HAP-1 (cell line): ENCODE data around the gene CLMP.
"Not testable (repeated sequence)": the region's sequence is repeated elsewhere in the genome, so short reads cannot be mapped to it uniquely, and the experiment has no call there.

Source experiments
- DNase-seq, 2 experiments: peaks; one replicate each; pipeline ENCODE4 v3.0.0-alpha.2; 2016 to 2020; ENCODE audit warnings: low spot score in 2 of 2
- H3K27me3 ChIP-seq: fragments of 250-450 bp; sonication (Bioruptor Pico); 2 replicates; pipeline ENCODE4 v1.5.1; 2020; ENCODE audit warnings: low read depth, mild to moderate bottlenecking, moderate library complexity
- H3K36me3 ChIP-seq: fragments of 250-450 bp; sonication (Bioruptor Pico); replicated peaks from 2 replicates; pipeline ENCODE4 v1.5.1; 2020; ENCODE audit warnings: mild to moderate bottlenecking
- H3K4me1 ChIP-seq: fragments of 250-450 bp; sonication (Bioruptor Pico); 2 replicates; pipeline ENCODE4 v1.5.1; 2020; ENCODE audit warnings: mild to moderate bottlenecking
- H3K4me3 ChIP-seq: fragments of 250-450 bp; sonication (Bioruptor Pico); 2 replicates; pipeline ENCODE4 v1.5.1; 2020; ENCODE audit warnings: mild to moderate bottlenecking, moderate library complexity
- H3K9me3 ChIP-seq: fragments of 250-450 bp; sonication (Bioruptor Pico); 2 replicates; pipeline ENCODE4 v1.5.1; 2020; ENCODE audit warnings: mild to moderate bottlenecking, moderate library complexity
- in situ Hi-C: fragments of 300-500 bp; cut with MboI; formaldehyde crosslinking; loops from 3 replicates; pipeline ENCODE4 v1.14.3; 2020; ENCODE audit warnings: low sequenced_read_pairs, inconsistent platforms, mixed read lengths

The CLMP gene

GRCh38 chr11:123211981-123212380 is 16.9 kb upstream of the CLMP start:
- H3K36me3 ChIP-seq, result no peaks in the 10 kb centered on the region
- in situ Hi-C loops, result no loop called here
- no peaks in the 10 kb centered on the region for H3K4me1 ChIP-seq
- H3K27me3 ChIP-seq, result peaks cover 39% of the 10 kb centered on the region
- DNase-seq, result no peak
- no peaks in the 10 kb centered on the region for H3K9me3 ChIP-seq
- H3K4me3 ChIP-seq, result no peak overlapping the region

DNA sequence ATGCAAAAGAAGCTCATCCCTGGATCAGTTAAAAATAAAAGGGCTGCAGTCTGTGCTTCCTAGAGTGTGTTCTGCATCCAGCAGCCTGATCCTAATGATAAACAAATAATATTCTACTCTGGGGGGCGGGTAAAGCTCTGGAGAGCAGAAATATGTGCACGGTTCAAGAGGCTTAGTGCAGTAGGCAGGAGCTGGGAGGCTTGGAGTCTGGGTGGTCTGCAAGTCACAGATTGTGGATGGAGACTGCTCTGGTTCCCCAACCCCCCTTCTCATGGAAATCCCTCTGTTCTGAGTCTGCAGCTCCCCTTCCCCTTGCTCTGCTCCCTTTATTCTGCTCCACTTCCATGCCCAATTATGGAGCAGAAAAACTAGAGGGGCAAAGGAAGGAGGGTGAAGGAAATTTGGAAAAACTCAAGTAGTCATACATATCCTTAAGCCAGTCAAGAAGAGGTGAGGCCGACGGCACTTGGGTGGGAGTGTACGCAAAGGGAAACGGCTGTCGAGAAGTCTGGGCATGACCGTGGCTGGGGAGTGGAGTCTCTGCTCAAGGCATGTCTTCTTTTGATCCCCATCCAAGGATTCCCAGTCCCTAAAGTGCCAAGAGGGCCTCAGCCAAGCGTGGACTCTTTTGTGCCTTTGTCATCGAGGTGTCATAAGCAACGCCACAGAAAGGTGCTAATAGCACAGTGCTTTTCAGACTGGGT is 16.3 kb upstream of the CLMP start:
- Histone ChIP-seq H3K4me3 (no peak overlapping the region), H3K27me3 (peaks cover 42% of the 10 kb centered on the region), H3K4me1 (no peaks in the 10 kb centered on the region), H3K9me3 (no peaks in the 10 kb centered on the region), H3K36me3 (no peaks in the 10 kb centered on the region)
- no peak for DNase-seq
- in situ Hi-C loops, result no loop called here

GRCh38 chr11:123209591-123209990 is 14.5 kb upstream of the CLMP start:
- in situ Hi-C loops, result no loop called here

GRCh38 chr11:123206791-123207434 is 11.9 kb upstream of the CLMP start:
- H3K4me1 ChIP-seq, result no peaks in the 10 kb centered on the region
- no peaks in the 10 kb centered on the region for H3K9me3 ChIP-seq
- no peak for DNase-seq
- H3K4me3 ChIP-seq, result no peak overlapping the region
- in situ Hi-C loops, result no loop called here
- H3K27me3 ChIP-seq, result peaks cover 23% of the 10 kb centered on the region
- no peaks in the 10 kb centered on the region for H3K36me3 ChIP-seq

More at GRCh38 chr11:123209591-123209990, 14.5 kb upstream of the CLMP start:
- H3K27me3 ChIP-seq, result peaks cover 40% of the 10 kb centered on the region
- no peak overlapping the region for H3K4me3 ChIP-seq
- no peaks in the 10 kb centered on the region for H3K4me1 ChIP-seq
- H3K36me3 ChIP-seq, result no peaks in the 10 kb centered on the region
- DNase-seq, result no peak
- no peaks in the 10 kb centered on the region for H3K9me3 ChIP-seq

- H3K4me3 ChIP-seq, H3K36me3 ChIP-seq, in situ Hi-C loops, H3K4me1 ChIP-seq, H3K9me3 ChIP-seq, DNase-seq: not testable (repeated sequence)
- H3K27me3 ChIP-seq, result peaks cover 25% of the 10 kb centered on the region
Observed at GRCh38 chr11:123206055-123206454, 11.0 kb upstream of the CLMP start.

- H3K27me3 ChIP-seq, result peaks cover 37% of the 10 kb centered on the region
- no peaks in the 10 kb centered on the region for H3K4me1 ChIP-seq
- in situ Hi-C loops, result no loop called here
- H3K4me3 ChIP-seq, result no peak overlapping the region
- no peaks in the 10 kb centered on the region for H3K9me3 ChIP-seq
- no peak for DNase-seq
- H3K36me3 ChIP-seq, result no peaks in the 10 kb centered on the region
Observed at GRCh38 chr11:123203934-123204333, 8.9 kb upstream of the CLMP start.

GRCh38 chr11:123203471-123203870 is 8.4 kb upstream of the CLMP start:
- Histone ChIP-seq H3K4me3 (no peak overlapping the region), H3K27me3 (peaks cover 37% of the 10 kb centered on the region), H3K9me3 (no peaks in the 10 kb centered on the region), H3K4me1 (no peaks in the 10 kb centered on the region), H3K36me3 (no peaks in the 10 kb centered on the region)
- in situ Hi-C loops, result no loop called here
- DNase-seq, result no peak

GRCh38 chr11:123202155-123203151 is 7.4 kb upstream of the CLMP start:
- no peaks in the 10 kb centered on the region for H3K9me3 ChIP-seq
- H3K27me3 ChIP-seq, result peaks cover 32% of the 10 kb centered on the region
- H3K4me3 ChIP-seq, result no peak overlapping the region
- DNase-seq, result no peak
- in situ Hi-C loops, result no loop called here
- no peaks in the 10 kb centered on the region for H3K4me1 ChIP-seq
- no peaks in the 10 kb centered on the region for H3K36me3 ChIP-seq

DNA sequence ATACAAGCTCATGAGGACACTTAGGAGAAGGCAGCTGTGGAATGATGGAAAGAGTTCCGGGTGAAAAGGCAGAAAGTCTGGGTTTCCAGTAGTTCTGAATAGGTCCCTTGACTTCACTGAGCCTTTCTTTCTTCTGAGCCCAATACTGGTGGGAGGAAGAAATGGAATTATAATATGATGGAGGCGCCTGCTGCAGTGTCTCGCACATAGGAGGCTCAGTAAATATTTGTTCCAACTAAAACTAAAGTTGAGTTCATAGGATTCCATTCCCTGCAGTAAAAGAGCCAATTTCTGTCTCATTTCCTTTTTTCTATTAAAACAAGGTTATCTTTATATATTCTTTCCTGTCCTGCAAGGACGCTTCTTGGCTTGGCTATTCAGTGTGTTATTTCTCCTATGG is 5.2 kb upstream of the CLMP start:
- in situ Hi-C loops, result no loop called here
- no peak overlapping the region for H3K4me3 ChIP-seq
- DNase-seq, result no peak
- no peaks in the 10 kb centered on the region for H3K9me3 ChIP-seq
- no peaks in the 10 kb centered on the region for H3K36me3 ChIP-seq
- H3K4me1 ChIP-seq, result no peaks in the 10 kb centered on the region
- peaks cover 26% of the 10 kb centered on the region for H3K27me3 ChIP-seq

GRCh38 chr11:123197711-123198110 is 2.7 kb upstream of the CLMP start:
- Histone ChIP-seq H3K4me1 (no peaks in the 10 kb centered on the region), H3K36me3 (no peaks in the 10 kb centered on the region), H3K4me3 (no peak overlapping the region), H3K9me3 (no peaks in the 10 kb centered on the region), H3K27me3 (peaks cover 42% of the 10 kb centered on the region)
- no peak for DNase-seq
- in situ Hi-C loops, result no loop called here

- no peaks in the 10 kb centered on the region for H3K4me1 ChIP-seq
- no peak overlapping the region for H3K4me3 ChIP-seq
- no peaks in the 10 kb centered on the region for H3K9me3 ChIP-seq
- DNase-seq, result no peak
- in situ Hi-C loops, result no loop called here
- no peaks in the 10 kb centered on the region for H3K36me3 ChIP-seq
- H3K27me3 ChIP-seq, result peaks cover 33% of the 10 kb centered on the region
Observed at GRCh38 chr11:123196060-123196714, 1.1 kb upstream of the CLMP start.

DNA sequence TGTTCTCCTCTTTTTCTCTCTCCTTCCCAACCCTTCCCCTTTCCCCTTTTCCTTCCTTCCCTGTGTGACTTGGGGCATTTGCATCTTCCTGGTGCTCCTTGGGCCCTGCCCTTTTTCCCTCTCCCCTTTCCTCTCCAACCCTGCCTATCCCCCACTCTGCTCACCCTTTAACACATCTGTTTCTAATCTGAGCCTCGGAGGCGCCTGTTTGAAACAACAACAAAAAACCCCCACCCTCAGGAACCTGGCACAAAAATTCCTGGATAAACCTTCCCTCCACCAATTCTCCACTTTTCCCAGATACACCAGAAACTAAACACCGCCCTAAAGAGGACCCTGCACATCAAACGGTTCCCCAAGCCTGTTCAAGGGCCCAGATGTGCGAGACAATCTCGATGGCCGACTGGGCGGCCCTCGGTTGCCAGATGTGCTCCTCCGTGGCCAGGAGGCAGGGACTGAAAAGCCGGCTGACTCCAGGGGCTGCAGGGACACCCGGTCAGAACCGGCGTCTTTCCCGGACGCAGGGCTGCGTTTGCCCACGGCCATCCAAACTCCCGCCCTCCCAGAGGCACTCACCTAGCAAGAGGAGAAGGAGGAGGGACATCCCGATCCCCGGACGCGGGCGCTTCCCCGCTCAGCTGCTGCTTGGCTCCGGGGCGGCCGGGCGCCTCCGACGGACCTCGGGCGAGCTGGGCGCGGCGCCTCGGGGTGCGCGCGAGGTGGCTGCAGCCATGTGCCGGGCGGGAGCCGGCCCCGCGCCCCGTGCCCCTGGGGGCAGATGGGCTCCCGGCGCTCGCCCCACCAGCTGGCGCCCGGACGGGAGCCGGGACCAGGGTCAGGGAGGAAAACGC is 486 bp downstream of the CLMP start:
- in situ Hi-C loops, result no loop called here
- no peaks in the 10 kb centered on the region for H3K36me3 ChIP-seq
- no peak for DNase-seq
- H3K9me3 ChIP-seq, result no peaks in the 10 kb centered on the region
- no peaks in the 10 kb centered on the region for H3K4me1 ChIP-seq
- peaks cover 33% of the 10 kb centered on the region for H3K27me3 ChIP-seq
- no peak overlapping the region for H3K4me3 ChIP-seq

GRCh38 chr11:123193742-123194141 is 1.3 kb downstream of the CLMP start:
- Histone ChIP-seq H3K27me3 (peaks cover 27% of the 10 kb centered on the region), H3K36me3 (no peaks in the 10 kb centered on the region), H3K4me3 (no peak overlapping the region), H3K9me3 (no peaks in the 10 kb centered on the region), H3K4me1 (no peaks in the 10 kb centered on the region)
- no peak for DNase-seq
- in situ Hi-C loops, result no loop called here
